HUES48 (cell line): ENCODE data around the gene SLC6A19.
A peak's percentile ranks its signal among the peaks of the same experiment; 100 is the strongest.
"Not testable (repeated sequence)": the region's sequence is repeated elsewhere in the genome, so short reads cannot be mapped to it uniquely, and the experiment has no call there.

Experiments
- H3K27ac ChIP-seq: one replicate; pipeline ENCODE4 v1.7.0; 2013; ENCODE audit warnings: low read depth, low read length, inconsistent platforms
- H3K27me3 ChIP-seq: 2 replicates; pipeline ENCODE4 v1.6.1; 2013; ENCODE audit warnings: mild to moderate bottlenecking, low read length; ENCODE audit not compliant: control insufficient read depth, insufficient read depth
- H3K36me3 ChIP-seq: 2 replicates; pipeline ENCODE4 v1.6.1; 2013; ENCODE audit warnings: low read length; ENCODE audit not compliant: control insufficient read depth, insufficient read depth
- H3K4me1 ChIP-seq: 2 replicates; pipeline ENCODE4 v1.6.1; 2013; ENCODE audit warnings: mild to moderate bottlenecking, low read length; ENCODE audit not compliant: control insufficient read depth, insufficient read depth
- H3K4me3 ChIP-seq: 2 replicates; pipeline ENCODE4 v1.5.1; 2013; ENCODE audit warnings: mild to moderate bottlenecking, low read depth, low read length
- H3K9ac ChIP-seq: 2 replicates; pipeline ENCODE4 v1.6.1; 2013; ENCODE audit warnings: mild to moderate bottlenecking, low read depth, low read length, moderate library complexity
- H3K9me3 ChIP-seq: 2 replicates; pipeline ENCODE4 v1.6.1; 2013; ENCODE audit warnings: low read length; ENCODE audit not compliant: control insufficient read depth, insufficient read depth

SLC6A19 gene

GRCh38 chr5:1201327-1202025, at the start of gene SLC6A19:
Gene SLC6A19, plus strand, starts transcription at chr5:1201595. Its CDS starts 56 bp downstream, at chr5:1201651.
- Histone ChIP-seq H3K9me3 (no peaks in the 10 kb centered on the region), H3K27me3 (no peaks in the 10 kb centered on the region; the same call in 1 of the 2 replicates), H3K4me3 (no peak within 1 kb of the TSS), H3K27ac (no peak within 1 kb of the TSS), H3K36me3 (no peaks in the 10 kb centered on the region), H3K9ac (no peak within 1 kb of the TSS), H3K4me1 (peaks cover 3% of the 10 kb centered on the region; the same call in 1 of the 2 replicates)

GRCh38 chr5:1152156-1152555, 49.2 kb upstream of the SLC6A19 start:
- no peak overlapping the region for H3K4me3 ChIP-seq
- no peaks in the 10 kb centered on the region for H3K9me3 ChIP-seq
- H3K4me1 ChIP-seq: no peaks in the 10 kb centered on the region
- H3K27me3 ChIP-seq: peaks cover 32% of the 10 kb centered on the region
- no peak overlapping the region for H3K27ac ChIP-seq
- no peak overlapping the region for H3K9ac ChIP-seq
- no peaks in the 10 kb centered on the region for H3K36me3 ChIP-seq

- no peaks in the 10 kb centered on the region for H3K4me1 ChIP-seq
- no peaks in the 10 kb centered on the region for H3K36me3 ChIP-seq
- no peaks in the 10 kb centered on the region for H3K9me3 ChIP-seq
- H3K4me3 ChIP-seq: no peak overlapping the region
- H3K27ac ChIP-seq: no peak overlapping the region
- H3K27me3 ChIP-seq: peaks cover 32% of the 10 kb centered on the region
- H3K9ac ChIP-seq: no peak overlapping the region
Measured at GRCh38 chr5:1152771-1153282, 48.6 kb upstream of the SLC6A19 start.

GRCh38 chr5:1153428-1153827, 48.0 kb upstream of the SLC6A19 start:
- Histone ChIP-seq H3K9ac (no peak overlapping the region), H3K27me3 (peaks cover 32% of the 10 kb centered on the region), H3K27ac (no peak overlapping the region)

GRCh38 chr5:1155191-1156032, 46.0 kb upstream of the SLC6A19 start:
- H3K9ac ChIP-seq: no peak overlapping the region
- peaks cover 38% of the 10 kb centered on the region for H3K27me3 ChIP-seq
- no peaks in the 10 kb centered on the region for H3K36me3 ChIP-seq
- H3K27ac ChIP-seq: no peak overlapping the region
- no peaks in the 10 kb centered on the region for H3K9me3 ChIP-seq
- H3K4me1 ChIP-seq: no peaks in the 10 kb centered on the region
- H3K4me3 ChIP-seq: peak overlapping the region; percentile 46; the same call in 1 of the 2 replicates

More at GRCh38 chr5:1153428-1153827, 48.0 kb upstream of the SLC6A19 start:
- Histone ChIP-seq H3K4me1 (no peaks in the 10 kb centered on the region), H3K4me3 (no peak overlapping the region), H3K9me3 (no peaks in the 10 kb centered on the region), H3K36me3 (no peaks in the 10 kb centered on the region)

GRCh38 chr5:1156033-1156753, 45.2 kb upstream of the SLC6A19 start:
- peak overlapping the region; percentile 46; the same call in 1 of the 2 replicates for H3K4me3 ChIP-seq
- H3K4me1 ChIP-seq: no peaks in the 10 kb centered on the region

GRCh38 chr5:1156754-1157460, 44.5 kb upstream of the SLC6A19 start:
- Histone ChIP-seq H3K4me3 (no peak overlapping the region), H3K9me3 (no peaks in the 10 kb centered on the region), H3K27ac (no peak overlapping the region), H3K27me3 (peaks cover 38% of the 10 kb centered on the region), H3K9ac (no peak overlapping the region), H3K36me3 (no peaks in the 10 kb centered on the region), H3K4me1 (no peaks in the 10 kb centered on the region)

More at GRCh38 chr5:1156033-1156753, 45.2 kb upstream of the SLC6A19 start:
- H3K27me3 ChIP-seq: peaks cover 38% of the 10 kb centered on the region
- no peaks in the 10 kb centered on the region for H3K9me3 ChIP-seq
- no peaks in the 10 kb centered on the region for H3K36me3 ChIP-seq
- no peak overlapping the region for H3K9ac ChIP-seq
- no peak overlapping the region for H3K27ac ChIP-seq

GRCh38 chr5:1157461-1157986, 43.9 kb upstream of the SLC6A19 start:
- not testable (repeated sequence) for H3K4me1 ChIP-seq, H3K27ac ChIP-seq, H3K9ac ChIP-seq, H3K9me3 ChIP-seq, H3K36me3 ChIP-seq, H3K4me3 ChIP-seq
- peaks cover 38% of the 10 kb centered on the region for H3K27me3 ChIP-seq

GRCh38 chr5:1158647-1159340, 42.6 kb upstream of the SLC6A19 start:
- Histone ChIP-seq H3K36me3 (no peaks in the 10 kb centered on the region), H3K27ac (no peak overlapping the region), H3K9ac (no peak overlapping the region), H3K4me3 (no peak overlapping the region), H3K9me3 (no peaks in the 10 kb centered on the region), H3K27me3 (peaks cover 36% of the 10 kb centered on the region), H3K4me1 (no peaks in the 10 kb centered on the region)

- H3K36me3 ChIP-seq: no peaks in the 10 kb centered on the region
- no peak overlapping the region for H3K27ac ChIP-seq
- no peak overlapping the region for H3K4me3 ChIP-seq
- peaks cover 31% of the 10 kb centered on the region for H3K27me3 ChIP-seq
- no peaks in the 10 kb centered on the region for H3K4me1 ChIP-seq
- no peaks in the 10 kb centered on the region for H3K9me3 ChIP-seq
- no peak overlapping the region for H3K9ac ChIP-seq
Measured at GRCh38 chr5:1159341-1159675, 42.1 kb upstream of the SLC6A19 start.
